CD4-positive, alpha-beta T cell treated with Interleukin-21 for 1 hour (primary cell): Measurements from ENCODE around the gene STAG3.
A peak's percentile ranks its signal among the peaks of the same experiment; 100 is the strongest.

Source experiments
- DNase-seq: peaks from one replicate; pipeline ENCODE4 v3.0.0-alpha.2; 2020

The STAG3 gene

GRCh38 chr7:100154651-100155491 is 22.8 kb upstream of the STAG3 start:
- DNase-seq = no peak

- no peak for DNase-seq
These were observed 22.0 kb upstream of the STAG3 start for GRCh38 chr7:100155553-100156317.

- peak; percentile 58 for DNase-seq
These were observed 21.2 kb upstream of the STAG3 start for GRCh38 chr7:100156331-100157068.

GRCh38 chr7:100157069-100157333 is 20.7 kb upstream of the STAG3 start:
- no peak for DNase-seq

GRCh38 chr7:100157334-100158228 is 20.1 kb upstream of the STAG3 start:
- no peak for DNase-seq

GRCh38 chr7:100158229-100159098 is 19.3 kb upstream of the STAG3 start, which contains the start of gene TRAPPC14:
TRAPPC14 (minus strand) TSS chr7:100158723; CDS start chr7:100158499, 224 bp downstream.
- DNase-seq = peak; percentile 87

GRCh38 chr7:100159099-100159623 is 18.6 kb upstream of the STAG3 start:
- no peak for DNase-seq

- no peak for DNase-seq
These were observed 17.7 kb upstream of the STAG3 start for GRCh38 chr7:100160067-100160466.

- DNase-seq = peak; percentile 21
These were observed 14.6 kb upstream of the STAG3 start for GRCh38 chr7:100163006-100163531.

GRCh38 chr7:100163871-100164270 is 13.8 kb upstream of the STAG3 start:
- no peak for DNase-seq

GRCh38 chr7:100166317-100166940 is 11.3 kb upstream of the STAG3 start:
- DNase-seq = peak; percentile 51

- no peak for DNase-seq
These were observed 10.5 kb upstream of the STAG3 start for GRCh38 chr7:100166970-100167911.

GRCh38 chr7:100167912-100168323 is 9.8 kb upstream of the STAG3 start:
- peak; percentile 28 for DNase-seq

- no peak for DNase-seq
These were observed 8.4 kb upstream of the STAG3 start for GRCh38 chr7:100169147-100169850.

GRCh38 chr7:100170101-100170897 is 7.4 kb upstream of the STAG3 start:
- no peak for DNase-seq

GRCh38 chr7:100171087-100171681 is 6.5 kb upstream of the STAG3 start:
- peak; percentile 60 for DNase-seq

GRCh38 chr7:100171840-100172239 is 5.9 kb upstream of the STAG3 start:
- DNase-seq = no peak
